ENCODE results near the gene ATP5F1D. TPM values are rescaled to one million over a fixed set of nuclear protein-coding genes. Genes with fewer than 3 reads are reported as not detected.

ATP5F1D gene
- total RNA-seq, 1 experiment from 2014 or later: 42.4 TPM

DNA sequence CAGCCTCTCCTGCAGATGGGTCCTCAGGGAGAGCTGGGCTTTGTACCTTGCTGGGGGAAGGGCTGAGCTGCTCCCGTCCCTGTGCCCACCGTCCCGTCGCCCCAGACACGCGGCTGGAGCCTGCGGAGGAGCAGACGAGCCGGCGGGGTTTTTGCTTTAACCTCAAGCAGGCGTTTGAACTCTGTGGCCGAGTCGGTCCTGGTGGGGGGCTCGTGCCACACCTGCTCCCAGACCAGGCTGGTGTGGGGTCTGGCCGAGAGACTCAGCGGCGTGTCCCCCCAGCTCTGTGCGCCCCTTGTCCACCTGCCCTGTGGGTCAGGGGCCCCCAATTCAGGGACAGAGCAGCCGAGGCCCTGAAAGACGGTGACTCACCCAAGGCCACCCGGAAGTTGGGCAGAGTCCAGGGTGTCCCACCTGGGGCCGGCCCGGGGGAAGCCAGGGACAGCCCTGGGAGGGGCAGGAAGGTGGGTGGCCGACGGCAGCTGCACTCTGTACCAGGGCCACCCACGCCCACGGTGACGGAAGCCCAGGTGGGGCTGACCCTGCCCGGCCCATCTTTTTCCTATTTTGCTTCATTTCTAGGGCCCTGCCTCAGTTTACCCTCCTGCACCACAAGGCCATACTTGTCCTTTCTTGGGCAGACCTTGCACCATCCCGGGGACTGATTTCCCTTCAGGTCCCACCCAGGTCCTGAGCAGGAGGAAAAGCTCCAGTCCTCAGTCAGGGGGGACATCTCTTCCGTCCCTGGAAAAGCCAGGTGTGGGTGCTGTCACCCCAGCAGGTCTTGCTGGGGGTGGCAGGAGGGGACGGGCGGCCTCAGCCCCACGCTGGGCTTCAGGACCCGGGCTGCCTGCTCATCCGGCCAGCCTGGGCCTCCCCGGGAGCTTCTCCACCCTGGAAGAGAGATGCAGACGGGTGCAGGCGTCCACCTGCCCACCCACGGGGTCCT lies 49.4 kb downstream of the ATP5F1D start:
- no peak overlapping the region for H3K4me3 ChIP-seq
- no peak for DNase-seq (ENCODE audit: low read depth in 1 of 2, low spot score in 2 of 2)
- no peak overlapping the region for H3K27ac ChIP-seq
- H3K4me1 ChIP-seq (replicated peaks): peaks cover 16% of the 10 kb centered on the region; the same call in 1 of the 2 replicates
- no peaks in the 10 kb centered on the region for H3K36me3 ChIP-seq
- H3K27me3 ChIP-seq (replicated peaks): peaks cover 71% of the 10 kb centered on the region
- H3K9me3 ChIP-seq (replicated peaks): no peaks in the 10 kb centered on the region

GRCh38 chr19:1291761-1292418 lies 50.3 kb downstream of the ATP5F1D start:
- Histone ChIP-seq H3K27me3 (replicated peaks) (peaks cover 64% of the 10 kb centered on the region), H3K36me3 (no peaks in the 10 kb centered on the region), H3K4me3 (no peak overlapping the region), H3K4me1 (replicated peaks) (peaks cover 12% of the 10 kb centered on the region; the same call in 1 of the 2 replicates), H3K27ac (no peak overlapping the region), H3K9me3 (replicated peaks) (no peaks in the 10 kb centered on the region)
- no peak for DNase-seq (ENCODE audit: low read depth in 1 of 2, low spot score in 2 of 2)

DNA sequence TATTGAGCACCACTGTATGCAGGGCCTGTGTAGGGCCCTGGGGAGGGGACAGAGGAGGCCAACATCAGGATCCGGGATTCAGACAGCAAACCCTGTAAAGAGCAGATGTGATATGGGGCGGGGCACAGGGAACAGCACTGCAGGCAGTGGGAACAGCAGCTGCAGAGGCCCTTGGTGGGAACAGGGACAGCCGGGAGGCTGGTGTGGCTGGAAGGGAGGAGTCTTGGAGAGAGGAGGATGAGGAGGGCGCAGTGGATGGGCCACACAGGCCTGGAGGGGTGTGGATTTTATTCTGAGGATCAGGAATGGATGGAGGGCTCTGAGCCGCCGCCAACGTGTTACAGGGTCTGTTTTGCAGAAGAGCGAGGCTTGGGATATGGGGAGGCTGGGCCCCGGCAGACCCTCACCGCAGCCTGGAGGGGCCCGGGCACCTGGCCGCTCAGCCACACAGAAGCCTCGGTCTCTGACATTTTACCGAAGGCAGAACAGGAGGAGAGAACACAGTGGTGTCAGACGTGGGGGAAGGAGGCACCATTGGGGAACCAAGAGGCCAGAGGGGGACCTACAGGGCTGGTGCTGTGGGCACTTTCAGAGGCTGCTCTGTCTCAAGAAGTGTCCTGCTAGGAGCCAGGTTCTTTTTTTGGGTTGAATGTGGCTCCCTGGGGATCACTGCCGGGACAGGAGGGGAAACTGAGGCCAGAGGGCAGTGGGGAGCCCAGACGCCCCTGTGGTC lies 51.0 kb downstream of the ATP5F1D start:
- H3K4me3 ChIP-seq: no peak overlapping the region
- no peaks in the 10 kb centered on the region for H3K9me3 ChIP-seq (replicated peaks)
- peaks cover 57% of the 10 kb centered on the region for H3K27me3 ChIP-seq (replicated peaks)
- no peaks in the 10 kb centered on the region for H3K36me3 ChIP-seq
- no peak for DNase-seq (ENCODE audit: low read depth in 1 of 2, low spot score in 2 of 2)
- no peak overlapping the region for H3K27ac ChIP-seq
- H3K4me1 ChIP-seq (replicated peaks): peaks cover 9% of the 10 kb centered on the region; the same call in 1 of the 2 replicates

DNA sequence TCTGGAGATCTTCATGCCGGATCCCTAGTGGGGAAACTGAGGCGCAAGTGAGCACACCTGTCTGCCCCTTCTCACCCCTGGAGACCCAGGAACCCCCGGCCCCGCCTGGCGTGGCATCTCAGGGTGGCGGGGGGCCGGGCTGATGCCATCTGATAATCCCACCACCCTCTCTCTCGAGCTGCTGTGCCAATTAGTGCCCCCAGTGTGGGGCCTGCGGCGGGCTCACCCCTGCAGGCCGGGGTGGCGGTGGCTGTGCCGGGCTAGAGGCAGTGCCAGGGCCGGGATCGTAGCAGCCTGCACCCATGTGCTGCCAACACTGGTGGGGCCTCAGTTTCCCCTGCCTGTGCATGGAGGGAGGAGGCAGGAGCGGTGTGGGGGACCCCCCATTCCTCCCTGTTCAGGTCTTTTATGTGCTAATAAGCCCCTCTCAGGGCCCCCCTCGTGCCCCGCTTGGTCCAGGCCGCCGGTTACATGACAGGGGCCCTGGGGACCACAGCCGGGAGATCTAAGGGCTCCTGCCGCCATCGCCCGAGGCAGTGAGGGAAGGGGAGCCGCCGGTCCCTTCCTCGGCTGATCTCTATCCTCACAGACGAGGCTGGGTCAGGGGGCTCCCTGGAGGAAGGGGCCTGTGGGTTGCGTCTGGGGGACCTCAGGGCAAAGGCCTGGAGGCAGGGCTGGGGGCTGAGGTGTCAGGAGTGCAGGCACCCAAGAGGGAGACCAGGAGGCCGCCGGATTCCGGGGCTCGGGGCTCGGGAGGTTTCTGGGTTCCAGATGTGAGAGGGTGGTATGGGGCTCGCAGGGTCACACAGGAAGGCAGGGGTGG lies 52.4 kb downstream of the ATP5F1D start:
- DNase-seq (ENCODE audit: low read depth in 1 of 2, low spot score in 2 of 2): no peak
- Histone ChIP-seq H3K27ac (no peak overlapping the region), H3K36me3 (no peaks in the 10 kb centered on the region), H3K4me1 (replicated peaks) (peaks cover 4% of the 10 kb centered on the region; the same call in 1 of the 2 replicates), H3K9me3 (replicated peaks) (no peaks in the 10 kb centered on the region), H3K4me3 (no peak overlapping the region), H3K27me3 (replicated peaks) (peaks cover 43% of the 10 kb centered on the region)

Other genes with a start within 250 kb of the ATP5F1D start
- gene GRIN3B, start 241.3 kb upstream of the ATP5F1D start, total RNA-seq (2014; rRNA removed; shearing (Covaris generic)): not detected in 2 replicates
- gene TMEM259, start 220.6 kb upstream of the ATP5F1D start, total RNA-seq (2014; rRNA removed; shearing (Covaris generic)): 122 and 131 TPM in 2 replicates
- gene RNU6-2, start 220.2 kb upstream of the ATP5F1D start, total RNA-seq (2014; rRNA removed; shearing (Covaris generic)): not detected in 2 replicates
- 403 and 441 TPM in 2 replicates for gene CNN2, start 215.1 kb upstream of the ATP5F1D start, total RNA-seq (2014; rRNA removed; shearing (Covaris generic))
- 0.82 and 3.9 TPM in 2 replicates for gene ABCA7, start 201.6 kb upstream of the ATP5F1D start, total RNA-seq (2014; rRNA removed; shearing (Covaris generic))
- gene ARHGAP45, start 174.6 kb upstream of the ATP5F1D start, total RNA-seq (2014; rRNA removed; shearing (Covaris generic)): 0.03 TPM in 1 of 2 replicates, not detected in the other
- gene POLR2E, start 146.4 kb upstream of the ATP5F1D start, total RNA-seq (2014; rRNA removed; shearing (Covaris generic)): 143 and 173 TPM in 2 replicates
- 387 and 449 TPM in 2 replicates for gene GPX4, start 137.8 kb upstream of the ATP5F1D start, total RNA-seq (2014; rRNA removed; shearing (Covaris generic))
- 24.8 and 26.2 TPM in 2 replicates for gene SBNO2, start 67.5 kb upstream of the ATP5F1D start, total RNA-seq (2014; rRNA removed; shearing (Covaris generic))
- 61.6 and 70.1 TPM in 2 replicates for gene STK11, start 36.0 kb upstream of the ATP5F1D start, total RNA-seq (2014; rRNA removed; shearing (Covaris generic))
- gene CBARP, start 3.7 kb upstream of the ATP5F1D start, total RNA-seq (2014; rRNA removed; shearing (Covaris generic)): 0.50 and 1.6 TPM in 2 replicates
- gene MIDN, start 6.8 kb downstream of the ATP5F1D start, total RNA-seq (2014; rRNA removed; shearing (Covaris generic)): 3.7 and 7.2 TPM in 2 replicates
- gene CIRBP, start 27.6 kb downstream of the ATP5F1D start, total RNA-seq (2014; rRNA removed; shearing (Covaris generic)): 314 and 318 TPM in 2 replicates
- 32.2 and 40.6 TPM in 2 replicates for gene FAM174C, start 33.8 kb downstream of the ATP5F1D start, total RNA-seq (2014; rRNA removed; shearing (Covaris generic))
- not detected in 2 replicates for gene EFNA2, start 44.1 kb downstream of the ATP5F1D start, total RNA-seq (2014; rRNA removed; shearing (Covaris generic))
- gene NDUFS7, start 142.2 kb downstream of the ATP5F1D start, total RNA-seq (2014; rRNA removed; shearing (Covaris generic)): 83.4 and 112 TPM in 2 replicates
- gene GAMT, start 159.8 kb downstream of the ATP5F1D start, total RNA-seq (2014; rRNA removed; shearing (Covaris generic)): 28.6 and 35.8 TPM in 2 replicates
- 92.9 and 131 TPM in 2 replicates for gene DAZAP1, start 165.8 kb downstream of the ATP5F1D start, total RNA-seq (2014; rRNA removed; shearing (Covaris generic))
- gene RPS15, start 196.6 kb downstream of the ATP5F1D start, total RNA-seq (2014; rRNA removed; shearing (Covaris generic)): 1,442 and 2,183 TPM in 2 replicates
- gene APC2, start 208.4 kb downstream of the ATP5F1D start, total RNA-seq (2014; rRNA removed; shearing (Covaris generic)): 0.25 TPM in 1 of 2 replicates, not detected in the other
- 29.3 and 34.2 TPM in 2 replicates for gene C19orf25, start 237.5 kb downstream of the ATP5F1D start, total RNA-seq (2014; rRNA removed; shearing (Covaris generic))
- gene PCSK4, start 248.6 kb downstream of the ATP5F1D start, total RNA-seq (2014; rRNA removed; shearing (Covaris generic)): 0.34 TPM in 1 of 2 replicates, not detected in the other
- 0.92 TPM in 1 of 2 replicates, not detected in the other for gene REEP6, start 249.4 kb downstream of the ATP5F1D start, total RNA-seq (2014; rRNA removed; shearing (Covaris generic))

Measured in SJSA1 (cell line).